Thyroid gland (tissue), 4 donors: ENCODE measurements around the gene MALL.
"Not testable (repeated sequence)": the region's sequence is repeated elsewhere in the genome, so short reads cannot be mapped to it uniquely, and the experiment has no call there.

ENCODE experiments used
- CTCF ChIP-seq, 6 experiments: fragments of 200-600 bp in 3 of 6; fragments of 450-650 bp in 3 of 6; sonication (generic) in 3 of 6; IDR thresholded peaks; one replicate each; pipeline ENCODE4 v1.5.1; 2016 to 2019; ENCODE audit warnings: antibody characterized with exemption in 6 of 6, mild to moderate bottlenecking in 2 of 6, inconsistent platforms in 1 of 6, moderate library complexity in 1 of 6
- POLR2A ChIP-seq, 2 donors: fragments of 450-650 bp; IDR thresholded peaks; one replicate each; pipeline ENCODE4 v1.6.1; 2017; ENCODE audit warnings: antibody characterized with exemption in 2 of 2, mild to moderate bottlenecking in 2 of 2, moderate library complexity in 1 of 2

DNA sequence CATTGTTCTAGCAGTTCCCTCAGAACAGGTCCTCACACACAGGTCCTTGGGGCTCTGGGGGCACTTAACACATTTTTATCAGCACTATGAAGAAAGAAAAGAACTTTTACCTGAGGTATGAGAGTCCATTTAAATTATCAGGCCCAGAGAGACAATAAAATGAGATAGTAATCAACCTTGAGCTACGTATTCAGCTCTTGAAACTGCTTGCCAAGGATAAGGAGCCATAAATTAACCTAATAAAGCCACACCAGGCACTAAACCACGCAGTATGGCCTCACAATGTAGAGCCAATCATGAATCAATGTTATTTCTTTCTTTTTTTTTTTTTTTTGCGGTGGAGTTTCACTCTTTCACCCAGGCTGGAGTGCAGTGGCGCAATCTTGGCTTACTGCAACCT lies 37.5 kb downstream of the MALL start:
- TF ChIP-seq CTCF, POLR2A (IDR thresholded peaks at IDR 0.05): not testable (repeated sequence)
